A549 (cell line): ENCODE measurements around the gene IRF6. TPM values are rescaled to one million over a fixed set of nuclear protein-coding genes. Genes with fewer than 3 reads are reported as not detected.

Source experiments
- ATAC-seq, 2 experiments: fragments of 200-7000 bp in 1 of 2; fragments of >200 bp in 1 of 2; cut with Nextera tagmentation in 1 of 2; cut with Tn5 transposase in 1 of 2; 3 replicates each; pipeline versions ENCODE4 v1.8.0 to v1.9.1; 2018 to 2020; ENCODE audit warnings: mild to moderate bottlenecking in 1 of 2, moderate library complexity in 1 of 2
- CTCF ChIA-PET: fragments of 300-600 bp; sonication (Branson Sonifier 250); formaldehyde crosslinking; extraction: SDS; loops from one replicate; lab custom pipeline; 2021; ENCODE audit warnings: antibody characterized with exemption, inconsistent platforms; lab: Yijun Ruan, JAX
- POLR2A ChIA-PET: fragments of 350-600 bp; formaldehyde crosslinking; extraction: SDS; loops from one replicate; lab custom pipeline; 2021; ENCODE audit warnings: antibody characterized with exemption, inconsistent platforms; lab: Yijun Ruan, JAX
- DNase-seq, 2 experiments: peaks; one replicate each; pipeline versions ENCODE4 v3.0.0 to v3.0.0-alpha.2; 2011 to 2016; ENCODE audit warnings: low read depth in 1 of 2, low spot score in 1 of 2
- FAIRE-seq: peaks from 2 replicates; lab custom pipeline; 2011; peaks lifted over from hg19 to GRCh38; lab: Jason Lieb, UNC
- H3K27ac ChIP-seq, 2 experiments: fragments of >200 bp; sonication (Bioruptor Twin); formaldehyde crosslinking; 3 replicates each; pipeline ENCODE4 v1.5.1; 2016 to 2017
- H3K4me1 ChIP-seq: fragments of >200 bp; sonication (Bioruptor Twin); formaldehyde crosslinking; 3 replicates; pipeline ENCODE4 v1.6.1; 2016
- H3K4me2 ChIP-seq: fragments of >200 bp; sonication (Bioruptor Twin); formaldehyde crosslinking; 3 replicates; pipeline ENCODE4 v1.6.1; 2016
- H3K4me3 ChIP-seq: fragments of >200 bp; sonication (Bioruptor Twin); formaldehyde crosslinking; 3 replicates; pipeline ENCODE4 v1.5.1; 2016
- H3K9me3 ChIP-seq: fragments of >200 bp; sonication (Bioruptor Twin); formaldehyde crosslinking; 3 replicates; pipeline ENCODE4 v1.6.1; 2016
- BHLHE40 ChIP-seq: IDR thresholded peaks from 2 replicates; pipeline ENCODE4 v1.6.1; 2012; ENCODE audit warnings: low read depth, low read length, inconsistent platforms
- CBX2 ChIP-seq: fragments of 200-600 bp; sonication (generic); IDR thresholded peaks from 2 replicates; pipeline ENCODE4 v1.6.1; 2016; ENCODE audit warnings: low read depth, mild to moderate bottlenecking, borderline replicate concordance
- CEBPB ChIP-seq, 2 experiments: fragments of >200 bp in 1 of 2; sonication (Bioruptor Twin) in 1 of 2; formaldehyde crosslinking in 1 of 2; IDR thresholded peaks; 2 replicates each; pipeline ENCODE4 v1.6.1; 2012 to 2016
- EHF ChIP-seq: fragments of 250-450 bp; sonication (Bioruptor Pico); IDR thresholded peaks from 2 replicates; pipeline ENCODE4 v1.5.0; 2020; ENCODE audit warnings: mild to moderate bottlenecking
- EHMT2 ChIP-seq: fragments of 200-600 bp; sonication (generic); IDR thresholded peaks from 2 replicates; pipeline ENCODE4 v1.6.1; 2016; ENCODE audit warnings: antibody characterized with exemption, low read depth, mild to moderate bottlenecking, moderate library complexity
- ESRRA ChIP-seq: fragments of 150-350 bp; IDR thresholded peaks from 2 replicates; pipeline ENCODE4 v1.6.1; 2014; ENCODE audit warnings: mild to moderate bottlenecking, low read length, borderline replicate concordance
- FOSB ChIP-seq: fragments of 250-450 bp; sonication (Bioruptor Pico); IDR thresholded peaks from 2 replicates; pipeline ENCODE4 v1.5.0; 2020; ENCODE audit warnings: mild to moderate bottlenecking, moderate library complexity
- FOXS1 ChIP-seq: fragments of 250-450 bp; sonication (Bioruptor Pico); IDR thresholded peaks from 2 replicates; pipeline ENCODE4 v1.5.0; 2020; ENCODE audit warnings: mild to moderate bottlenecking, moderate library complexity
- GATA3 ChIP-seq: IDR thresholded peaks from 2 replicates; pipeline ENCODE4 v1.6.1; 2012; ENCODE audit warnings: borderline replicate concordance
- HOXB13 ChIP-seq: fragments of 250-450 bp; sonication (Bioruptor Pico); IDR thresholded peaks from 2 replicates; pipeline ENCODE4 v1.5.0; 2020; ENCODE audit warnings: low read depth, mild to moderate bottlenecking, moderate library complexity
- HOXB5 ChIP-seq: fragments of 250-450 bp; sonication (Bioruptor Pico); IDR thresholded peaks from 2 replicates; pipeline ENCODE4 v1.5.0; 2020; ENCODE audit warnings: mild to moderate bottlenecking, moderate library complexity
- NR3C1 ChIP-seq: fragments of >200 bp; sonication (Bioruptor Twin); formaldehyde crosslinking; IDR thresholded peaks from 3 replicates; pipeline ENCODE4 v1.6.1; 2017
- PHF8 ChIP-seq: fragments of 200-600 bp; sonication (generic); IDR thresholded peaks from 2 replicates; pipeline ENCODE4 v1.6.1; 2016; ENCODE audit warnings: low read depth, mild to moderate bottlenecking, antibody characterized with exemption, moderate library complexity, borderline replicate concordance
- RAD21 ChIP-seq, 2 experiments: fragments of >200 bp in 1 of 2; sonication (Bioruptor Twin) in 1 of 2; formaldehyde crosslinking in 1 of 2; IDR thresholded peaks in 1 of 2; conservative IDR thresholded peaks in 1 of 2; 2 replicates in 1 of 2; 3 replicates in 1 of 2; pipeline ENCODE4 v1.6.1; 2012 to 2018; ENCODE audit warnings: inconsistent platforms in 1 of 2
- RARB ChIP-seq: fragments of 250-450 bp; sonication (Bioruptor Pico); IDR thresholded peaks from 2 replicates; pipeline ENCODE4 v1.8.0; 2021; ENCODE audit warnings: mild to moderate bottlenecking, moderate library complexity
- TP53 ChIP-seq: fragments of 250-450 bp; sonication (Bioruptor Pico); IDR thresholded peaks from 2 replicates; pipeline ENCODE4 v1.5.0; 2021; ENCODE audit warnings: mild to moderate bottlenecking, moderate library complexity
- ZC3H11A ChIP-seq: fragments of 450-650 bp; IDR thresholded peaks from 2 replicates; pipeline ENCODE4 v1.6.1; 2014; ENCODE audit warnings: antibody characterized with exemption, mild to moderate bottlenecking
- ZSCAN20 ChIP-seq: fragments of 250-450 bp; sonication (Bioruptor Pico); IDR thresholded peaks from 2 replicates; pipeline ENCODE4 v1.8.0; 2022; ENCODE audit warnings: mild to moderate bottlenecking, moderate library complexity
- WGBS: methylation state at CpG from one replicate; pipeline ENCODE4 v1.1.6; 2017; ENCODE audit errors: missing lambda C conversion rate; 5-methylcytosine and 5-hydroxymethylcytosine counted together
- polyA plus RNA-seq, 4 experiments: library from polyadenylated mRNA; depleted of rRNA in 3 of 4; stranded (reverse); fragments of >200 nt; fragmentation: RNase III in 1 of 4; extraction: RNeasy Plus Mini Kit Qiagen cat#74134 plus additional on column Dnase treatment in 1 of 4; gene quantifications; 2 replicates in 3 of 4; 3 replicates in 1 of 4; pipeline ENCODE4 v1.2.3, GENCODE V29; 2011 to 2017
- TF ChIP-seq, protein P1 (sequence below): fragments of 150-350 bp; IDR thresholded peaks from 2 replicates; pipeline ENCODE4 v1.6.1; 2014; ENCODE audit warnings: low read depth, mild to moderate bottlenecking, low read length
- TF ChIP-seq, protein P2 (sequence below): fragments of 250-450 bp; sonication (Bioruptor Pico); IDR thresholded peaks from 2 replicates; pipeline ENCODE4 v1.5.0; 2021; ENCODE audit warnings: mild to moderate bottlenecking, moderate library complexity, borderline replicate concordance
- TF ChIP-seq, protein P3 (sequence below): fragments of >200 bp; sonication (Bioruptor Twin); formaldehyde crosslinking; IDR thresholded peaks from 2 replicates; pipeline ENCODE4 v1.6.1; 2016
- TF ChIP-seq, protein P4 (sequence below): IDR thresholded peaks from 2 replicates; pipeline ENCODE4 v1.6.1; 2012; ENCODE audit warnings: low read depth, borderline replicate concordance

IRF6 gene
- polyA plus RNA-seq, 2 of the 4 experiments (the other 2 are of a cell fraction) = 0.08 to 0.22 TPM

DNA sequence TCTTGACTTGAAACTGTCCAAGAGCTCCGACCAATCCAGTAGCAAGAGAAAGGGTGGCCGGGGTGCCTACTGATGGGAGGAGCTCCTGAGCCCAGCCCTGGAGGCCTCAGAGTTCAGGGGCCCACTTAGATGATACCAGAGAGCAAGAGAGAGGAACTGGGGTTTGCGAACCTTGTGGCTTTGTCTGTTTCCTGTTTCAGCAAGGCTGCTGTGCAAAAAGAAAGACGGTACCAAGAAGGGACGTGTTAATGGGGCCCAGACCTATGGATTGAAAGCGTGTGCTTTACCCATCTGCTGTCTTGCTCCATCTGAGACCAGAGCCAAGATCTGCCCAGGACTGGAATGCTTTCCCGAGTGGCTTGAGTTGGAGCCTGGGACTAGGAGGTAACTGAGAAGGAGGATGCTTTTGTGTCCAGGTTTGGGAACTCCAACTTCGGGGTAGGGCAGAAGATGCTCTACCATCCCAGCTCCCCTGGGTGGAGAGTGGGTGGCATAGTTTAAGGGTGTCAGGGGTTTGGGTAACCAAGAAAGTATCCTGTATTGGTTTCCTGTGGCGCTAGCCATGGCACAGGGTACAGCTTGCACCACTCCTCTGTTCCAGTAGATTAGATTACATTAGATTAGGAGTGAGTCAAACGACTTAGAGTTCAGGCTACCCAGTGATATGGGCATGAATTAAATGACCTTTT, 49.9 kb downstream of the IRF6 start, which contains the start of gene TRAF3IP3:
Gene TRAF3IP3, plus strand, starts transcription at position 128 of the 689 bp plus-strand sequence. CDS start 3,987 bp downstream, outside the sequence.
- Histone ChIP-seq H3K4me3 (no peak within 1 kb of the TSS), H3K27ac (no peak within 1 kb of the TSS)
- TF ChIP-seq ZSCAN20 (CRISPR knock-in tag) (no peak), ESRRA (no peak), CBX2 (no peak), FOSB (CRISPR knock-in tag) (no peak), GATA3 (no peak), EHF (CRISPR knock-in tag) (no peak), FOXS1 (no peak), ZC3H11A (no peak), RAD21 (conservative IDR thresholded peaks at IDR 0.05 in 1 of 2, IDR thresholded peaks at IDR 0.05 in 1 of 2) (no peak), EHMT2 (no peak), NR3C1 (no peak), HOXB5 (CRISPR knock-in tag) (no peak), RARB (CRISPR knock-in tag) (no peak), TP53 (CRISPR knock-in tag) (no peak)
- TF ChIP-seq, protein P1, sequence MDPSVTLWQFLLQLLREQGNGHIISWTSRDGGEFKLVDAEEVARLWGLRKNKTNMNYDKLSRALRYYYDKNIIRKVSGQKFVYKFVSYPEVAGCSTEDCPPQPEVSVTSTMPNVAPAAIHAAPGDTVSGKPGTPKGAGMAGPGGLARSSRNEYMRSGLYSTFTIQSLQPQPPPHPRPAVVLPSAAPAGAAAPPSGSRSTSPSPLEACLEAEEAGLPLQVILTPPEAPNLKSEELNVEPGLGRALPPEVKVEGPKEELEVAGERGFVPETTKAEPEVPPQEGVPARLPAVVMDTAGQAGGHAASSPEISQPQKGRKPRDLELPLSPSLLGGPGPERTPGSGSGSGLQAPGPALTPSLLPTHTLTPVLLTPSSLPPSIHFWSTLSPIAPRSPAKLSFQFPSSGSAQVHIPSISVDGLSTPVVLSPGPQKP = no peak
- TF ChIP-seq, protein P2, sequence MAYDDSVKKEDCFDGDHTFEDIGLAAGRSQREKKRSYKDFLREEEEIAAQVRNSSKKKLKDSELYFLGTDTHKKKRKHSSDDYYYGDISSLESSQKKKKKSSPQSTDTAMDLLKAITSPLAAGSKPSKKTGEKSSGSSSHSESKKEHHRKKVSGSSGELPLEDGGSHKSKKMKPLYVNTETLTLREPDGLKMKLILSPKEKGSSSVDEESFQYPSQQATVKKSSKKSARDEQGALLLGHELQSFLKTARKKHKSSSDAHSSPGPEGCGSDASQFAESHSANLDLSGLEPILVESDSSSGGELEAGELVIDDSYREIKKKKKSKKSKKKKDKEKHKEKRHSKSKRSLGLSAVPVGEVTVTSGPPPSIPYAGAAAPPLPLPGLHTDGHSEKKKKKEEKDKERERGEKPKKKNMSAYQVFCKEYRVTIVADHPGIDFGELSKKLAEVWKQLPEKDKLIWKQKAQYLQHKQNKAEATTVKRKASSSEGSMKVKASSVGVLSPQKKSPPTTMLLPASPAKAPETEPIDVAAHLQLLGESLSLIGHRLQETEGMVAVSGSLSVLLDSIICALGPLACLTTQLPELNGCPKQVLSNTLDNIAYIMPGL (CRISPR knock-in tag) = no peak
- TF ChIP-seq, protein P3, sequence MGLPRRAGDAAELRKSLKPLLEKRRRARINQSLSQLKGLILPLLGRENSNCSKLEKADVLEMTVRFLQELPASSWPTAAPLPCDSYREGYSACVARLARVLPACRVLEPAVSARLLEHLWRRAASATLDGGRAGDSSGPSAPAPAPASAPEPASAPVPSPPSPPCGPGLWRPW = no peak
- TF ChIP-seq, all 56 proteins: peak for 0
- ChIA-PET CTCF (interaction anchor here (0.9 kb wide), 1 partner anchor 8 kb away, joined by 4 read pairs; no protein-coding TSS in a partner anchor), POLR2A (no interaction called here)
- DNase-seq (no peak), ATAC-seq (no peak), FAIRE-seq (no peak)
- WGBS = 37% methylated on average over 10 of the region's 10 CpGs
- Histone ChIP-seq H3K4me1 (no peaks in the 10 kb centered on the region), H3K4me2 (no peak within 1 kb of the TSS), H3K9me3 (no peaks in the 10 kb centered on the region)

DNA sequence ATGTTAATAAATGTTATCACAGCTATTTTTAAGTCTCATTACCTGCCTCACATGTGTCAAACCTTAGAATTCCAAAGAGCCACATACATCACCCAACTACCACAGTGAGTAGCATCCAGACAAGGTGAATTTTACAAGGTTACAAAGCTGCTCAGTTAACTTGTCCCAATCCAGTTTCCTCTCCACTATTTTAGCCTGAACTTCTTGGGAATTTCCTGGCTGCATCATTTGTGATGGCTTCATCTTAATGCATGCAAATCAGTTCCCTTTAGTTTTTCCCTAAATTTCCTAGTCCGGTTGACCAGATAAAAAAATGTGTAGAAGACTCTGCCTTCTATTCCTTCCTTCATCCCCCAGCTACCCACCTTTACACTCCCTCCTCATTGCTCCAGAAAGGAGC, 50.7 kb downstream of the IRF6 start:
- Histone ChIP-seq H3K4me2 (no peak overlapping the region), H3K9me3 (no peaks in the 10 kb centered on the region), H3K4me1 (no peaks in the 10 kb centered on the region), H3K4me3 (no peak overlapping the region), H3K27ac (no peak overlapping the region)
- ATAC-seq (no peak), FAIRE-seq (no peak), DNase-seq (no peak)
- POLR2A ChIA-PET = no interaction called here
- CTCF ChIA-PET = no interaction called here
- WGBS = 11% methylated on average over 1 of the region's 1 CpG
- TF ChIP-seq HOXB13 = no peak

DNA sequence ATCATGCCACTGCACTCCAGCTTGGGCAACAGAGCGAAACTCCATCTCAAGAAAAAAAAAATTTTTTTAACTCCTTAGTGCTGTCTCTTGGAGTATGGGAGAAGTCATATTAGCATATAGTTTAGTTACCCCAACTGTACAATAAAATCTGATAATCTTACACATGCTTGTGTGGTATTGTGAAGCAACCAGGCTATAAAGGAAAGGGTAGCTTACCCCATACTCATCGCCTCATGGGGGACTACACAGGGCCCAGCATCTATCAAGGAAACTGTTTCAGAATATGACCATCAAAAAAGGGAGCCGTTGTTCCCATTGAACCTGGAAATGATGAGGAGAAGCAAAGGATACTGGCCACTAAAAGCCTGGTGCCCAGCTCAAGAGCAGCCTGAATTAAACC, 53.1 kb downstream of the IRF6 start:
- DNase-seq = no peak
- Histone ChIP-seq H3K4me3 (no peak overlapping the region), H3K4me1 (no peaks in the 10 kb centered on the region), H3K9me3 (no peaks in the 10 kb centered on the region), H3K4me2 (no peak overlapping the region), H3K27ac (no peak overlapping the region)
- WGBS = 79% methylated on average over 3 of the region's 3 CpGs
- no peak for FAIRE-seq
- POLR2A ChIA-PET = no interaction called here
- CTCF ChIA-PET = interaction anchor here (1.0 to 1.1 kb wide), 2 partner anchors 9 to 177 kb away, joined by 3 to 4 read pairs; no protein-coding TSS in a partner anchor
- no peak for ATAC-seq
- TF ChIP-seq EHF (CRISPR knock-in tag) = no peak
- TF ChIP-seq RAD21 (conservative IDR thresholded peaks at IDR 0.05 in 1 of 2, IDR thresholded peaks at IDR 0.05 in 1 of 2) = no peak
- TF ChIP-seq CEBPB (IDR thresholded peaks at IDR 0.05) = no peak
- TF ChIP-seq NR3C1 = no peak
- TF ChIP-seq BHLHE40 = no peak
- TF ChIP-seq FOSB (CRISPR knock-in tag) = no peak
- TF ChIP-seq, protein P4, sequence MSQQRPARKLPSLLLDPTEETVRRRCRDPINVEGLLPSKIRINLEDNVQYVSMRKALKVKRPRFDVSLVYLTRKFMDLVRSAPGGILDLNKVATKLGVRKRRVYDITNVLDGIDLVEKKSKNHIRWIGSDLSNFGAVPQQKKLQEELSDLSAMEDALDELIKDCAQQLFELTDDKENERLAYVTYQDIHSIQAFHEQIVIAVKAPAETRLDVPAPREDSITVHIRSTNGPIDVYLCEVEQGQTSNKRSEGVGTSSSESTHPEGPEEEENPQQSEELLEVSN = no peak
- TF ChIP-seq PHF8 = no peak
